Neural crest cell (in vitro differentiated cells): Measurements from ENCODE around the gene PCDHGA8. TPM values are rescaled to one million over a fixed set of nuclear protein-coding genes. Genes with fewer than 3 reads are reported as not detected.
"Not testable (repeated sequence)": the region's sequence is repeated elsewhere in the genome, so short reads cannot be mapped to it uniquely, and the experiment has no call there.

Experiments used
- DNase-seq: peaks from one replicate; pipeline ENCODE4 v3.0.0; 2021; ENCODE audit warnings: low read depth, mixed read lengths, low spot score
- H3K27ac Mint-ChIP-seq: one replicate; pipeline ENCODE4 v1.8.0; 2021; ENCODE audit warnings: mild to moderate bottlenecking, mixed read lengths; ENCODE audit not compliant: unreplicated experiment
- H3K27me3 Mint-ChIP-seq: 2 replicates; pipeline ENCODE4 v1.8.0; 2021; ENCODE audit warnings: low read depth, mild to moderate bottlenecking, mixed read lengths
- H3K36me3 Mint-ChIP-seq: 2 replicates; pipeline ENCODE4 v1.8.0; 2021; ENCODE audit warnings: low read depth, mild to moderate bottlenecking, mixed read lengths
- H3K4me1 Mint-ChIP-seq: 2 replicates; pipeline ENCODE4 v1.8.0; 2021; ENCODE audit warnings: mixed read lengths
- H3K4me3 Mint-ChIP-seq: one replicate; pipeline ENCODE4 v1.8.0; 2021; ENCODE audit warnings: mild to moderate bottlenecking, mixed read lengths
- H3K9me3 Mint-ChIP-seq: 2 replicates; pipeline ENCODE4 v1.8.0; 2021; ENCODE audit warnings: mixed read lengths
- total RNA-seq: library from RNA; stranded (reverse); gene quantifications from 2 replicates; pipeline ENCODE4 v1.2.1, GENCODE V29; 2021
- TF ChIP-seq, protein P1 (sequence below): fragments of 200-600 bp; sonication (generic); conservative IDR thresholded peaks from 2 replicates; pipeline ENCODE4 v1.5.0; 2021; ENCODE audit warnings: antibody characterized with exemption, mild to moderate bottlenecking

PCDHGA8 gene
- total RNA-seq, 1 donor from 2014 or later: 0.33 TPM

DNA sequence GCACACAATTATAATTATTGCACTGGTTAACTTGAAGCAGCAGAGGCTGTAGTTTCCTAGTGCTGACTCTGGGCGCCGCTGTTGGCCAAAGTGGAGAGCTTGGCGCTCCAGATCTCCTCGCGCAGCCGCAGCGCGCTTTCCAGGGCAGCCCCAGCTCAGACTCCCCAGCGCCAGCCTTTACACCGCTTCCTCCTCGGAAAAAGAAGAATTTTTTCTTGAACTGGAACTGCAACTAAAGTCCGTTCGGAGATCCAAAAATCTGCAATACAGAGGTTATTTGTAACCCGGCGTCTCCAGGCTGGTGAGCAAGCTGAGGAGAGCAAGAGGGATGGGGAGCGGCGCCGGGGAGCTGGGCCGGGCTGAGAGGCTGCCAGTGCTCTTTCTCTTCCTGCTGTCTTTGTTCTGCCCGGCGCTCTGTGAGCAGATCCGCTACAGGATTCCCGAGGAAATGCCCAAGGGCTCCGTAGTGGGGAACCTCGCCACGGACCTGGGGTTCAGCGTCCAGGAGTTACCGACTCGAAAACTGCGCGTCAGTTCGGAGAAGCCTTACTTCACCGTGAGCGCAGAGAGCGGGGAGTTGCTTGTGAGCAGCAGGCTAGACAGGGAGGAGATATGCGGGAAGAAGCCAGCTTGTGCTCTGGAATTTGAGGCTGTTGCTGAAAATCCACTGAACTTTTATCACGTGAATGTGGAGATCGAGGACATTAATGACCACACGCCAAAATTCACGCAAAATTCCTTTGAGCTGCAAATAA lies 4.7 kb upstream of the PCDHGA8 start, which contains the start of gene PCDHGB4:
Gene PCDHGB4, plus strand, starts transcription at position 142 of the 755 bp plus-strand sequence. Its CDS starts 187 bp downstream, at position 329.
- not testable (repeated sequence) for H3K27ac Mint-ChIP-seq, H3K27me3 Mint-ChIP-seq, DNase-seq, H3K4me1 Mint-ChIP-seq
- TF ChIP-seq, protein P1, sequence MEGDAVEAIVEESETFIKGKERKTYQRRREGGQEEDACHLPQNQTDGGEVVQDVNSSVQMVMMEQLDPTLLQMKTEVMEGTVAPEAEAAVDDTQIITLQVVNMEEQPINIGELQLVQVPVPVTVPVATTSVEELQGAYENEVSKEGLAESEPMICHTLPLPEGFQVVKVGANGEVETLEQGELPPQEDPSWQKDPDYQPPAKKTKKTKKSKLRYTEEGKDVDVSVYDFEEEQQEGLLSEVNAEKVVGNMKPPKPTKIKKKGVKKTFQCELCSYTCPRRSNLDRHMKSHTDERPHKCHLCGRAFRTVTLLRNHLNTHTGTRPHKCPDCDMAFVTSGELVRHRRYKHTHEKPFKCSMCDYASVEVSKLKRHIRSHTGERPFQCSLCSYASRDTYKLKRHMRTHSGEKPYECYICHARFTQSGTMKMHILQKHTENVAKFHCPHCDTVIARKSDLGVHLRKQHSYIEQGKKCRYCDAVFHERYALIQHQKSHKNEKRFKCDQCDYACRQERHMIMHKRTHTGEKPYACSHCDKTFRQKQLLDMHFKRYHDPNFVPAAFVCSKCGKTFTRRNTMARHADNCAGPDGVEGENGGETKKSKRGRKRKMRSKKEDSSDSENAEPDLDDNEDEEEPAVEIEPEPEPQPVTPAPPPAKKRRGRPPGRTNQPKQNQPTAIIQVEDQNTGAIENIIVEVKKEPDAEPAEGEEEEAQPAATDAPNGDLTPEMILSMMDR: peak; percentile 71
- Mint-ChIP-seq H3K9me3 (peaks cover 30% of the 10 kb centered on the region), H3K4me3 (peak within 1 kb of the TSS; percentile 44), H3K36me3 (peaks cover 49% of the 10 kb centered on the region)

GRCh38 chr5:141388661-141389060 lies 3.8 kb upstream of the PCDHGA8 start:
- H3K4me3 Mint-ChIP-seq: no peak overlapping the region
- TF ChIP-seq, protein P1: no peak
- no peaks in the 10 kb centered on the region for H3K27me3 Mint-ChIP-seq
- peaks cover 30% of the 10 kb centered on the region for H3K9me3 Mint-ChIP-seq
- no peak for DNase-seq
- H3K27ac Mint-ChIP-seq: no peak overlapping the region
- no peaks in the 10 kb centered on the region for H3K4me1 Mint-ChIP-seq
- H3K36me3 Mint-ChIP-seq: peaks cover 51% of the 10 kb centered on the region

DNA sequence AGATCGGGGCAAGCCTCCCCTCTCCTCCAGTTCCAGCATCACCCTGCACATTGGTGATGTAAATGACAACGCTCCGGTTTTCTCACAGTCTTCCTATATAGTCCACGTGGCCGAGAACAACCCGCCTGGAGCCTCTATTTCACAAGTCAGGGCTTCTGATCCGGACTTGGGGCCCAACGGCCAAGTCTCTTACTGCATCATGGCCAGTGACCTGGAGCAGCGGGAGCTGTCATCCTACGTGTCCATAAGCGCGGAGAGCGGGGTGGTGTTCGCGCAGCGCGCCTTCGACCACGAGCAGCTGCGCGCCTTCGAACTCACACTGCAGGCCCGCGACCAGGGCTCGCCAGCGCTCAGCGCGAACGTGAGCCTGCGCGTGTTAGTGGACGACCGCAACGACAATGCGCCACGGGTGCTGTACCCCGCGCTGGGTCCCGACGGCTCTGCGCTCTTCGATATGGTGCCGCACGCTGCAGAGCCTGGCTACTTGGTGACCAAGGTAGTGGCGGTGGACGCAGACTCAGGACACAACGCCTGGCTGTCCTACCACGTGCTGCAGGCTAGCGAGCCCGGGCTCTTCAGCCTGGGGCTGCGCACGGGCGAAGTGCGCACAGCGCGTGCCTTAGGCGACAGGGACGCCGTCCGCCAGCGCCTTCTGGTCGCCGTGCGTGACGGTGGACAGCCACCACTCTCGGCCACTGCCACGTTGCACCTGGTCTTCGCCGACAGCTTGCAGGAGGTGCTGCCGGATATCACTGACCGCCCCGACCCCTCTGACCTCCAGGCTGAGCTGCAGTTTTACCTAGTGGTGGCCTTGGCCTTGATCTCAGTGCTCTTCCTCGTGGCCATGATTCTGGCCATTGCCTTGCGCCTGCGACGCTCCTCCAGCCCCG lies 3.0 kb upstream of the PCDHGA8 start:
- Mint-ChIP-seq H3K36me3 (peaks cover 57% of the 10 kb centered on the region), H3K4me1 (no peaks in the 10 kb centered on the region), H3K27me3 (no peaks in the 10 kb centered on the region), H3K27ac (peak overlapping the region; percentile 41), H3K9me3 (peaks cover 31% of the 10 kb centered on the region), H3K4me3 (no peak overlapping the region)
- TF ChIP-seq, protein P1: no peak
- DNase-seq: no peak

- H3K36me3 Mint-ChIP-seq: peaks cover 43% of the 10 kb centered on the region
- no peaks in the 10 kb centered on the region for H3K4me1 Mint-ChIP-seq
- H3K27me3 Mint-ChIP-seq: no peaks in the 10 kb centered on the region
- H3K4me3 Mint-ChIP-seq: no peak overlapping the region
- H3K9me3 Mint-ChIP-seq: peaks cover 24% of the 10 kb centered on the region
- DNase-seq: no peak
- H3K27ac Mint-ChIP-seq: no peak overlapping the region
- TF ChIP-seq, protein P1: no peak
Observed at GRCh38 chr5:141393267-141393666, 834 bp downstream of the PCDHGA8 start.

- H3K36me3 Mint-ChIP-seq: peaks cover 43% of the 10 kb centered on the region
- not testable (repeated sequence) for H3K4me1 Mint-ChIP-seq
Observed at GRCh38 chr5:141394401-141395187, 2.2 kb downstream of the PCDHGA8 start.

DNA sequence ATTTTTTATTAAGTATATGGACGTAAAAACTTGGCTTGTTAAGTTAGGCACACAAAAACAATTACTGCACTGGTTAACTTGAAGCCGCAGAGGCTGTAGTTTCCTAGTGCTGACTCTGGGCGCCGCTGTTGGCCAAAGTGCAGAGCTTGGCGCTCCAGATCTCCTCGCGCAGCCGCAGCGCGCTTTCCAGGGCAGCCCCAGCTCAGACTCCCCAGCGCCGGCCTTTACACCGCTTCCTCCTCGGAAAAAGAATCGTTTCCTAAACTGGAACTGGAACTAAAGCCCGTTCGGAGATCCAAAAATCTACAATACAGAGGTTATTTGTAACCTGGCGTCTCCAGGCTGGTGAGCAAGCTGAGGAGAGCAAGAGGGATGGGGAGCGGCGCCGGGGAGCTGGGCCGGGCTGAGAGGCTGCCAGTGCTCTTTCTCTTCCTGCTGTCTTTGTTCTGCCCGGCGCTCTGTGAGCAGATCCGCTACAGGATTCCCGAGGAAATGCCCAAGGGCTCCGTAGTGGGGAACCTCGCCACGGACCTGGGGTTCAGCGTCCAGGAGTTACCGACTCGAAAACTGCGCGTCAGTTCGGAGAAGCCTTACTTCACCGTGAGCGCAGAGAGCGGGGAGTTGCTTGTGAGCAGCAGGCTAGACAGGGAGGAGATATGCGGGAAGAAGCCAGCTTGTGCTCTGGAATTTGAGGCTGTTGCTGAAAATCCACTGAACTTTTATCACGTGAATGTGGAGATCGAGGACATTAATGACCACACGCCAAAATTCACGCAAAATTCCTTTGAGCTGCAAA lies 5.5 kb downstream of the PCDHGA8 start, which contains the start of gene PCDHGB5:
Gene PCDHGB5, plus strand, starts transcription at position 192 of the 796 bp plus-strand sequence. Its CDS starts 181 bp downstream, at position 373.
- peaks cover 33% of the 10 kb centered on the region for H3K36me3 Mint-ChIP-seq
- DNase-seq, H3K4me3 Mint-ChIP-seq, H3K27ac Mint-ChIP-seq, H3K27me3 Mint-ChIP-seq, H3K4me1 Mint-ChIP-seq: not testable (repeated sequence)
- peaks cover 22% of the 10 kb centered on the region for H3K9me3 Mint-ChIP-seq

More at GRCh38 chr5:141394401-141395187, 2.2 kb downstream of the PCDHGA8 start:
- H3K4me3 Mint-ChIP-seq, H3K27me3 Mint-ChIP-seq, DNase-seq, H3K27ac Mint-ChIP-seq: not testable (repeated sequence)
- H3K9me3 Mint-ChIP-seq: peaks cover 26% of the 10 kb centered on the region
